WTC11 (cell line): ENCODE data around the gene NIN. TPM values are rescaled to one million over a fixed set of nuclear protein-coding genes. Genes with fewer than 3 reads are reported as not detected.

Experiments used
- ATAC-seq: fragments of 200-7000 bp; cut with Tn5 transposase; 2 replicates; pipeline ENCODE4 v1.10.0; 2021; ENCODE audit warnings: mild to moderate bottlenecking, moderate library complexity
- CTCF ChIA-PET: fragments of 300-600 bp; sonication (Branson Sonifier 250); formaldehyde crosslinking; loops from one replicate; lab custom pipeline; 2021; ENCODE audit warnings: antibody characterized with exemption; lab: Charles Lee
- POLR2A ChIA-PET: fragments of 350-600 bp; sonication (Branson Sonifier 250); formaldehyde crosslinking; loops from one replicate; lab custom pipeline; 2021; ENCODE audit warnings: antibody characterized with exemption; lab: Charles Lee
- DNase-seq: peaks from one replicate; pipeline ENCODE4 v3.0.0; 2021; ENCODE audit warnings: low spot score
- H3K27ac Mint-ChIP-seq: 2 replicates; pipeline ENCODE4 v1.8.0; 2021; ENCODE audit warnings: mixed read lengths
- H3K27me3 Mint-ChIP-seq: 2 replicates; pipeline ENCODE4 v1.8.0; 2021; ENCODE audit warnings: low read depth, mild to moderate bottlenecking, moderate library complexity, mixed read lengths
- H3K36me3 Mint-ChIP-seq: 2 replicates; pipeline ENCODE4 v1.8.0; 2021; ENCODE audit warnings: mixed read lengths
- H3K4me1 Mint-ChIP-seq: 2 replicates; pipeline ENCODE4 v1.8.0; 2022; ENCODE audit warnings: mixed read lengths
- H3K4me3 Mint-ChIP-seq: 2 replicates; pipeline ENCODE4 v1.8.0; 2021; ENCODE audit warnings: mild to moderate bottlenecking, moderate library complexity, mixed read lengths
- H3K9me3 Mint-ChIP-seq: 2 replicates; pipeline ENCODE4 v1.8.0; 2021; ENCODE audit warnings: mixed read lengths
- AR ChIP-seq: fragments of 250-450 bp; sonication (Bioruptor Pico); IDR thresholded peaks from 2 replicates; pipeline ENCODE4 v1.9.0; 2021; ENCODE audit warnings: mild to moderate bottlenecking
- ATF3 ChIP-seq: sonication (generic); formaldehyde crosslinking; conservative IDR thresholded peaks from 2 replicates; pipeline ENCODE4 v1.8.1; 2022; ENCODE audit warnings: mild to moderate bottlenecking, missing genetic modification reagents
- CBFB ChIP-seq: sonication (generic); formaldehyde crosslinking; IDR thresholded peaks from 2 replicates; pipeline ENCODE4 v1.8.1; 2022; ENCODE audit warnings: mild to moderate bottlenecking, low read depth, missing genetic modification reagents
- CREB1 ChIP-seq: sonication (generic); formaldehyde crosslinking; IDR thresholded peaks from 2 replicates; pipeline ENCODE4 v1.8.0; 2023; ENCODE audit warnings: mild to moderate bottlenecking, missing genetic modification reagents
- CREM ChIP-seq: sonication (generic); formaldehyde crosslinking; IDR thresholded peaks from 2 replicates; pipeline ENCODE4 v1.8.1; 2022; ENCODE audit warnings: mild to moderate bottlenecking, missing genetic modification reagents, moderate library complexity
- ESRRA ChIP-seq: sonication (generic); formaldehyde crosslinking; IDR thresholded peaks from 2 replicates; pipeline ENCODE4 v1.8.1; 2022; ENCODE audit warnings: mild to moderate bottlenecking, missing genetic modification reagents, borderline replicate concordance
- FOXK1 ChIP-seq: sonication (generic); formaldehyde crosslinking; IDR thresholded peaks from 2 replicates; pipeline ENCODE4 v1.8.0; 2022; ENCODE audit warnings: mild to moderate bottlenecking, moderate library complexity, missing genetic modification reagents
- GRHL2 ChIP-seq: fragments of 250-450 bp; sonication (Bioruptor Pico); IDR thresholded peaks from 2 replicates; pipeline ENCODE4 v1.8.0; 2022; ENCODE audit warnings: mild to moderate bottlenecking, moderate library complexity; ENCODE audit not compliant: insufficient replicate concordance, severe bottlenecking
- MAX ChIP-seq: sonication (generic); formaldehyde crosslinking; IDR thresholded peaks from 2 replicates; pipeline ENCODE4 v1.8.0; 2022; ENCODE audit warnings: mild to moderate bottlenecking, missing genetic modification reagents
- OVOL2 ChIP-seq: fragments of 250-450 bp; sonication (Bioruptor Pico); IDR thresholded peaks from 2 replicates; pipeline ENCODE4 v1.9.0; 2021; ENCODE audit warnings: mild to moderate bottlenecking, borderline replicate concordance
- TCF7 ChIP-seq: sonication (generic); formaldehyde crosslinking; IDR thresholded peaks from 2 replicates; pipeline ENCODE4 v1.8.0; 2022; ENCODE audit warnings: mild to moderate bottlenecking, low read depth, missing genetic modification reagents, moderate library complexity
- TEAD1 ChIP-seq: sonication (generic); formaldehyde crosslinking; IDR thresholded peaks from 2 replicates; pipeline ENCODE4 v1.8.0; 2022; ENCODE audit warnings: mild to moderate bottlenecking, missing genetic modification reagents
- ZNF121 ChIP-seq: sonication (generic); formaldehyde crosslinking; IDR thresholded peaks from 2 replicates; pipeline ENCODE4 v1.8.0; 2023; ENCODE audit warnings: missing genetic modification reagents
- ZNF263 ChIP-seq: sonication (generic); formaldehyde crosslinking; IDR thresholded peaks from 2 replicates; pipeline ENCODE4 v1.8.1; 2022; ENCODE audit warnings: low read depth, mild to moderate bottlenecking, moderate library complexity, missing genetic modification reagents
- ZNF396 ChIP-seq: fragments of 250-450 bp; sonication (Bioruptor Pico); IDR thresholded peaks from 2 replicates; pipeline ENCODE4 v1.8.0; 2021; ENCODE audit warnings: mild to moderate bottlenecking, moderate library complexity, borderline replicate concordance
- ZNF423 ChIP-seq: fragments of 250-450 bp; sonication (Bioruptor Pico); IDR thresholded peaks from 2 replicates; pipeline ENCODE4 v2.1.2; 2022; ENCODE audit warnings: mild to moderate bottlenecking, moderate library complexity
- ZNF425 ChIP-seq: fragments of 250-450 bp; sonication (Bioruptor Pico); conservative IDR thresholded peaks from 2 replicates; pipeline ENCODE4 v1.9.0; 2021; ENCODE audit warnings: mild to moderate bottlenecking
- total RNA-seq: library from RNA; stranded (reverse); gene quantifications from 3 replicates; pipeline ENCODE4 v1.2.3, GENCODE V29; 2021
- TF ChIP-seq, protein P1 (sequence below): sonication (generic); formaldehyde crosslinking; IDR thresholded peaks from 2 replicates; pipeline ENCODE4 v1.8.1; 2022; ENCODE audit warnings: low read depth, mild to moderate bottlenecking, moderate library complexity, missing genetic modification reagents, borderline replicate concordance
- TF ChIP-seq, protein P2 (sequence below): sonication (generic); formaldehyde crosslinking; IDR thresholded peaks from 2 replicates; pipeline ENCODE4 v1.8.0; 2023; ENCODE audit warnings: missing genetic modification reagents, mild to moderate bottlenecking, borderline replicate concordance
- TF ChIP-seq, protein P3 (sequence below): sonication (generic); formaldehyde crosslinking; IDR thresholded peaks from 2 replicates; pipeline ENCODE4 v1.8.1; 2023; ENCODE audit warnings: mild to moderate bottlenecking, missing genetic modification reagents, moderate library complexity
- TF ChIP-seq, protein P4 (sequence below): fragments of 250-450 bp; sonication (Bioruptor Pico); IDR thresholded peaks from 2 replicates; pipeline ENCODE4 v1.9.0; 2021; ENCODE audit warnings: mild to moderate bottlenecking
- TF ChIP-seq, protein P5 (sequence below): sonication (generic); formaldehyde crosslinking; IDR thresholded peaks from 2 replicates; pipeline ENCODE4 v1.8.1; 2022; ENCODE audit warnings: mild to moderate bottlenecking, moderate library complexity, missing genetic modification reagents

The NIN gene
- total RNA-seq, 1 experiment from 2014 or later = 23.8 TPM

DNA sequence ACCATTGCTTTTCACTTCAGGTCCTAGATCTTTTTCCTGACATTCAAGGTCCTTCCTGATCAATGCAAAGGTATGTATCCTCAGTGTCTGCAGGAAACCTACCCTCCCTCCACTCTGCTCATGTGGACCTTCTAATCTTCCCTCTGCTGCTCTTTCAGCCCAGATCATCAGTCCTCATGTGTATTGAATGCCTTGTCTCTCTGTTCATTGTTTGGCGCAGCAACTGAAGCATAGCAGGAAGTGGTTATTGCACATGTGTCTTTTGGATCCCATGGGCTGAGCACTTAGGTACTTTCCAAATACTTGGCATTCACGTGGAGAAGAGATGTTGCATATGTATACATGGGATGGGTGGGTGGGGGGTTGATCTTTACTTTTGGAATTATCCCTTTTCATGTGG lies 4.3 kb upstream of the NIN start:
- TF ChIP-seq MAX (CRISPR knock-in tag) (no peak), ESRRA (CRISPR knock-in tag) (no peak), GRHL2 (CRISPR knock-in tag) (no peak), ZNF263 (CRISPR knock-in tag) (no peak), TEAD1 (no peak), ZNF423 (no peak), ZNF425 (CRISPR knock-in tag) (no peak), CREB1 (no peak), FOXK1 (CRISPR knock-in tag) (no peak)
- TF ChIP-seq, protein P1, sequence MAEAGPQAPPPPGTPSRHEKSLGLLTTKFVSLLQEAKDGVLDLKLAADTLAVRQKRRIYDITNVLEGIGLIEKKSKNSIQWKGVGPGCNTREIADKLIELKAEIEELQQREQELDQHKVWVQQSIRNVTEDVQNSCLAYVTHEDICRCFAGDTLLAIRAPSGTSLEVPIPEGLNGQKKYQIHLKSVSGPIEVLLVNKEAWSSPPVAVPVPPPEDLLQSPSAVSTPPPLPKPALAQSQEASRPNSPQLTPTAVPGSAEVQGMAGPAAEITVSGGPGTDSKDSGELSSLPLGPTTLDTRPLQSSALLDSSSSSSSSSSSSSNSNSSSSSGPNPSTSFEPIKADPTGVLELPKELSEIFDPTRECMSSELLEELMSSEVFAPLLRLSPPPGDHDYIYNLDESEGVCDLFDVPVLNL (CRISPR knock-in tag) = no peak
- TF ChIP-seq, protein P2, sequence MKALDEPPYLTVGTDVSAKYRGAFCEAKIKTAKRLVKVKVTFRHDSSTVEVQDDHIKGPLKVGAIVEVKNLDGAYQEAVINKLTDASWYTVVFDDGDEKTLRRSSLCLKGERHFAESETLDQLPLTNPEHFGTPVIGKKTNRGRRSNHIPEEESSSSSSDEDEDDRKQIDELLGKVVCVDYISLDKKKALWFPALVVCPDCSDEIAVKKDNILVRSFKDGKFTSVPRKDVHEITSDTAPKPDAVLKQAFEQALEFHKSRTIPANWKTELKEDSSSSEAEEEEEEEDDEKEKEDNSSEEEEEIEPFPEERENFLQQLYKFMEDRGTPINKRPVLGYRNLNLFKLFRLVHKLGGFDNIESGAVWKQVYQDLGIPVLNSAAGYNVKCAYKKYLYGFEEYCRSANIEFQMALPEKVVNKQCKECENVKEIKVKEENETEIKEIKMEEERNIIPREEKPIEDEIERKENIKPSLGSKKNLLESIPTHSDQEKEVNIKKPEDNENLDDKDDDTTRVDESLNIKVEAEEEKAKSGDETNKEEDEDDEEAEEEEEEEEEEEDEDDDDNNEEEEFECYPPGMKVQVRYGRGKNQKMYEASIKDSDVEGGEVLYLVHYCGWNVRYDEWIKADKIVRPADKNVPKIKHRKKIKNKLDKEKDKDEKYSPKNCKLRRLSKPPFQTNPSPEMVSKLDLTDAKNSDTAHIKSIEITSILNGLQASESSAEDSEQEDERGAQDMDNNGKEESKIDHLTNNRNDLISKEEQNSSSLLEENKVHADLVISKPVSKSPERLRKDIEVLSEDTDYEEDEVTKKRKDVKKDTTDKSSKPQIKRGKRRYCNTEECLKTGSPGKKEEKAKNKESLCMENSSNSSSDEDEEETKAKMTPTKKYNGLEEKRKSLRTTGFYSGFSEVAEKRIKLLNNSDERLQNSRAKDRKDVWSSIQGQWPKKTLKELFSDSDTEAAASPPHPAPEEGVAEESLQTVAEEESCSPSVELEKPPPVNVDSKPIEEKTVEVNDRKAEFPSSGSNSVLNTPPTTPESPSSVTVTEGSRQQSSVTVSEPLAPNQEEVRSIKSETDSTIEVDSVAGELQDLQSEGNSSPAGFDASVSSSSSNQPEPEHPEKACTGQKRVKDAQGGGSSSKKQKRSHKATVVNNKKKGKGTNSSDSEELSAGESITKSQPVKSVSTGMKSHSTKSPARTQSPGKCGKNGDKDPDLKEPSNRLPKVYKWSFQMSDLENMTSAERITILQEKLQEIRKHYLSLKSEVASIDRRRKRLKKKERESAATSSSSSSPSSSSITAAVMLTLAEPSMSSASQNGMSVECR (CRISPR knock-in tag) = no peak
- TF ChIP-seq, protein P3, sequence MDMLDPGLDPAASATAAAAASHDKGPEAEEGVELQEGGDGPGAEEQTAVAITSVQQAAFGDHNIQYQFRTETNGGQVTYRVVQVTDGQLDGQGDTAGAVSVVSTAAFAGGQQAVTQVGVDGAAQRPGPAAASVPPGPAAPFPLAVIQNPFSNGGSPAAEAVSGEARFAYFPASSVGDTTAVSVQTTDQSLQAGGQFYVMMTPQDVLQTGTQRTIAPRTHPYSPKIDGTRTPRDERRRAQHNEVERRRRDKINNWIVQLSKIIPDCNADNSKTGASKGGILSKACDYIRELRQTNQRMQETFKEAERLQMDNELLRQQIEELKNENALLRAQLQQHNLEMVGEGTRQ = no peak
- Mint-ChIP-seq H3K4me3 (no peak overlapping the region), H3K9me3 (no peaks in the 10 kb centered on the region), H3K4me1 (peaks cover 16% of the 10 kb centered on the region), H3K36me3 (no peaks in the 10 kb centered on the region), H3K27ac (no peak overlapping the region), H3K27me3 (peaks cover 40% of the 10 kb centered on the region)
- ChIA-PET CTCF (no interaction called here), POLR2A (no interaction called here)
- ATAC-seq (no peak), DNase-seq (no peak)

- CTCF ChIA-PET = no interaction called here
- TF ChIP-seq TCF7 (CRISPR knock-in tag) = no peak
- TF ChIP-seq CBFB (CRISPR knock-in tag) = no peak
- no peak for TF ChIP-seq AR (CRISPR knock-in tag)
- no peak for TF ChIP-seq ZNF263 (CRISPR knock-in tag)
- TF ChIP-seq OVOL2 (CRISPR knock-in tag) = no peak
- no peak for TF ChIP-seq CREM (CRISPR knock-in tag)
- no peak for TF ChIP-seq ZNF396 (CRISPR knock-in tag)
- no peak; the same call in 1 of the 2 replicates for TF ChIP-seq ZNF121 (CRISPR knock-in tag)
- TF ChIP-seq, protein P4, sequence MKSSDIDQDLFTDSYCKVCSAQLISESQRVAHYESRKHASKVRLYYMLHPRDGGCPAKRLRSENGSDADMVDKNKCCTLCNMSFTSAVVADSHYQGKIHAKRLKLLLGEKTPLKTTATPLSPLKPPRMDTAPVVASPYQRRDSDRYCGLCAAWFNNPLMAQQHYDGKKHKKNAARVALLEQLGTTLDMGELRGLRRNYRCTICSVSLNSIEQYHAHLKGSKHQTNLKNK (CRISPR knock-in tag) = no peak
- TF ChIP-seq, protein P5, sequence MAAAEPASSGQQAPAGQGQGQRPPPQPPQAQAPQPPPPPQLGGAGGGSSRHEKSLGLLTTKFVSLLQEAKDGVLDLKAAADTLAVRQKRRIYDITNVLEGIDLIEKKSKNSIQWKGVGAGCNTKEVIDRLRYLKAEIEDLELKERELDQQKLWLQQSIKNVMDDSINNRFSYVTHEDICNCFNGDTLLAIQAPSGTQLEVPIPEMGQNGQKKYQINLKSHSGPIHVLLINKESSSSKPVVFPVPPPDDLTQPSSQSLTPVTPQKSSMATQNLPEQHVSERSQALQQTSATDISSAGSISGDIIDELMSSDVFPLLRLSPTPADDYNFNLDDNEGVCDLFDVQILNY (CRISPR knock-in tag) = no peak
- no peak for TF ChIP-seq ATF3 (CRISPR knock-in tag)
These were observed 3.9 kb upstream of the NIN start for GRCh38 chr14:50834802-50835276.

More at GRCh38 chr14:50834802-50835276, 3.9 kb upstream of the NIN start:
- Mint-ChIP-seq H3K9me3 (no peaks in the 10 kb centered on the region), H3K27ac (no peak overlapping the region), H3K27me3 (peaks cover 45% of the 10 kb centered on the region), H3K36me3 (no peaks in the 10 kb centered on the region), H3K4me3 (no peak overlapping the region), H3K4me1 (peaks cover 18% of the 10 kb centered on the region)
- DNase-seq = no peak
- POLR2A ChIA-PET = no interaction called here
- ATAC-seq = no peak
